GM12878 (cell line): Measurements from ENCODE around the gene EDN3. TPM values are rescaled to one million over a fixed set of nuclear protein-coding genes. Genes with fewer than 3 reads are reported as not detected.

Experiments
- ATAC-seq: fragments of 200-7000 bp; cut with Tn5 transposase; 3 replicates; pipeline ENCODE4 v1.9.1; 2020; ENCODE audit warnings: mild to moderate bottlenecking, moderate library complexity
- BruUV-seq: library from RNA; stranded (reverse); fragments of 400-500 nt; replicated peaks from 2 replicates; lab custom pipeline; 2021; lab: Mats Ljungman, UMichigan
- CTCF ChIA-PET: fragments of 300-600 bp; sonication (Branson Sonifier 250); formaldehyde crosslinking; extraction: SDS; loops from one replicate; lab custom pipeline; 2021; ENCODE audit warnings: inconsistent platforms; lab: Yijun Ruan, JAX
- POLR2A ChIA-PET: fragments of 350-600 bp; formaldehyde crosslinking; extraction: SDS; loops from one replicate; lab custom pipeline; 2021; ENCODE audit warnings: inconsistent platforms; lab: Charles Lee
- RAD21 ChIA-PET: fragments of 300-600 bp; sonication (Branson Sonifier 250); formaldehyde crosslinking; loops from one replicate; lab custom pipeline; 2023; ENCODE audit warnings: antibody characterized with exemption; ENCODE audit not compliant: unreplicated experiment; lab: Charles Lee
- SMC1A ChIA-PET: fragments of 300-600 bp; sonication (Branson Sonifier 250); formaldehyde crosslinking; loops from one replicate; lab custom pipeline; 2023; ENCODE audit not compliant: unreplicated experiment, uncharacterized antibody; lab: Charles Lee
- DNase-seq: peaks from one replicate; pipeline ENCODE4 v3.0.0-alpha.2; 2011; ENCODE audit warnings: low read depth, low spot score
- FAIRE-seq: peaks from 3 replicates; lab custom pipeline; 2011; peaks lifted over from hg19 to GRCh38; lab: Jason Lieb, UNC
- H2AFZ ChIP-seq: 2 replicates; pipeline ENCODE4 v1.6.0; 2011; ENCODE audit warnings: low read depth, low read length, control low read depth; ENCODE audit not compliant: control insufficient read depth
- H3K27ac ChIP-seq: 2 replicates; pipeline ENCODE4 v1.5.1; 2011; ENCODE audit warnings: control low read depth; ENCODE audit not compliant: control insufficient read depth, insufficient read depth
- H3K27me3 ChIP-seq, 2 experiments: replicated peaks in 1 of 2; 2 replicates each; pipeline versions ENCODE4 v1.6.0 to v1.6.1; 2011; ENCODE audit warnings: low read length in 1 of 2; ENCODE audit not compliant: control insufficient read depth in 2 of 2, insufficient read depth in 2 of 2
- H3K36me3 ChIP-seq, 2 experiments: 2 replicates each; pipeline ENCODE4 v1.5.1; 2011; ENCODE audit warnings: low read length in 1 of 2; ENCODE audit not compliant: control insufficient read depth in 2 of 2, insufficient read depth in 2 of 2
- H3K4me1 ChIP-seq: 2 replicates; pipeline ENCODE4 v1.6.1; 2011; ENCODE audit warnings: mild to moderate bottlenecking, low read length, moderate library complexity, mixed read lengths; ENCODE audit not compliant: control insufficient read depth, insufficient read depth
- H3K4me2 ChIP-seq: 2 replicates; pipeline ENCODE4 v1.6.0; 2011; ENCODE audit warnings: control low read depth; ENCODE audit not compliant: control insufficient read depth, insufficient read depth
- H3K4me3 ChIP-seq: fragments of 200-600 bp; sonication (generic); 2 replicates; pipeline ENCODE4 v1.5.1; 2016
- H3K79me2 ChIP-seq: 2 replicates; pipeline ENCODE4 v1.6.0; 2011; ENCODE audit warnings: low read length; ENCODE audit not compliant: control insufficient read depth, insufficient read depth
- H3K9ac ChIP-seq: 2 replicates; pipeline ENCODE4 v1.8.0; 2011; ENCODE audit warnings: low read length, control low read depth, mixed read lengths; ENCODE audit not compliant: control insufficient read depth, insufficient read depth
- H3K9me3 ChIP-seq: replicated peaks from 3 replicates; pipeline ENCODE4 v1.5.1; 2011; ENCODE audit warnings: mild to moderate bottlenecking, low read length; ENCODE audit not compliant: control insufficient read depth, insufficient read depth
- H4K20me1 ChIP-seq: 2 replicates; pipeline ENCODE4 v1.6.0; 2011; ENCODE audit not compliant: control insufficient read depth, insufficient read depth
- BRCA1 ChIP-seq: IDR thresholded peaks from 2 replicates; pipeline ENCODE4 v1.6.1; 2011; ENCODE audit warnings: low read depth, low read length, improper control_type of control experiment
- CBX3 ChIP-seq: fragments of 200-600 bp; sonication (generic); IDR thresholded peaks from 2 replicates; pipeline ENCODE4 v1.6.1; 2016; ENCODE audit warnings: low read depth, borderline replicate concordance
- EP300 ChIP-seq, 2 experiments: fragments of 150-350 bp in 1 of 2; IDR thresholded peaks; 2 replicates each; pipeline ENCODE4 v1.6.1; 2011 to 2012; ENCODE audit warnings: low read depth in 2 of 2, low read length in 2 of 2, borderline replicate concordance in 1 of 2, improper control_type of control experiment in 1 of 2, inconsistent platforms in 1 of 2; ENCODE audit not compliant: control insufficient read depth in 1 of 2
- FOS ChIP-seq: IDR thresholded peaks from 3 replicates; pipeline ENCODE4 v1.6.1; 2011; ENCODE audit warnings: borderline replicate concordance; ENCODE audit not compliant: insufficient read length; ENCODE audit errors: extremely low read depth
- IKZF1 ChIP-seq: fragments of 450-650 bp; conservative IDR thresholded peaks from 2 replicates; pipeline ENCODE4 v1.6.1; 2017; ENCODE audit warnings: antibody characterized with exemption, mild to moderate bottlenecking
- SRF ChIP-seq, 2 experiments: IDR thresholded peaks; 2 replicates each; pipeline ENCODE4 v1.6.1; 2011; ENCODE audit warnings: low read depth in 2 of 2, low read length in 2 of 2, mild to moderate bottlenecking in 1 of 2, moderate library complexity in 1 of 2
- ZBED1 ChIP-seq: IDR thresholded peaks from 2 replicates; pipeline ENCODE4 v1.6.1; 2016; ENCODE audit warnings: borderline replicate concordance
- WGBS: methylation state at CpG from one replicate; pipeline ENCODE4 v1.1.6; 2016; ENCODE audit warnings: low lambda C conversion rate; ENCODE audit not compliant: insufficient replicate concordance, insufficient coverage; ENCODE audit errors: missing lambda C conversion rate; 5-methylcytosine and 5-hydroxymethylcytosine counted together
- in situ Hi-C: fragments of 300-500 bp; cut with MboI; formaldehyde crosslinking; loops from 9 replicates; pipeline ENCODE4 v1.14.3; 2018; ENCODE audit warnings: mixed read lengths
- intact Hi-C: fragments of 100-400 bp; cut with micrococcal nuclease; formaldehyde crosslinking; loops from one replicate; pipeline ENCODE4 v1.14.2; 2022; ENCODE audit not compliant: unreplicated experiment
- polyA plus RNA-seq, 11 experiments: library from polyadenylated mRNA; depleted of rRNA in 4 of 11; unstranded in 6 of 11; stranded (reverse) in 5 of 11; fragments of >200 nt; fragmentation: Nextera tagmentation in 4 of 11; fragmentation: Illumina TruSeq in 1 of 11; extraction: Ambion mirVana in 4 of 11; extraction: Trizol in 1 of 11; gene quantifications; 1 replicate in 1 of 11; 2 replicates in 10 of 11; pipeline versions ENCODE4 v1.2.1 to v1.2.3, GENCODE V29; 2011 to 2016; ENCODE audit warnings: inconsistent platforms in 2 of 11, missing spikeins in 2 of 11, low read depth in 1 of 11
- total RNA-seq, 4 experiments: library from RNA; depleted of rRNA in 3 of 4; stranded (reverse); fragments of >200 nt in 3 of 4; fragmentation: Illumina TruSeq in 1 of 4; extraction: Trizol in 1 of 4; gene quantifications; 2 replicates each; pipeline versions ENCODE4 v1.2.1 to v1.2.3, GENCODE V29; 2013 to 2021
- TF ChIP-seq, protein P1 (sequence below): fragments of 450-650 bp; IDR thresholded peaks from 2 replicates; pipeline ENCODE4 v1.6.1; 2018; ENCODE audit warnings: mild to moderate bottlenecking, low read depth, moderate library complexity; ENCODE audit not compliant: partially characterized antibody
- TF ChIP-seq, protein P2 (sequence below): fragments of 450-650 bp; IDR thresholded peaks from 2 replicates; pipeline ENCODE4 v1.6.1; 2016; ENCODE audit warnings: mild to moderate bottlenecking, moderate library complexity, borderline replicate concordance
- TF ChIP-seq, protein P3 (sequence below): fragments of 450-650 bp; IDR thresholded peaks from 2 replicates; pipeline ENCODE4 v1.6.1; 2017; ENCODE audit warnings: mild to moderate bottlenecking

EDN3 gene
- total and polyA plus RNA-seq, 10 of the 15 experiments (the other 5 are each of a cell fraction or from before 2014, with no cell fraction given), result not detected

DNA sequence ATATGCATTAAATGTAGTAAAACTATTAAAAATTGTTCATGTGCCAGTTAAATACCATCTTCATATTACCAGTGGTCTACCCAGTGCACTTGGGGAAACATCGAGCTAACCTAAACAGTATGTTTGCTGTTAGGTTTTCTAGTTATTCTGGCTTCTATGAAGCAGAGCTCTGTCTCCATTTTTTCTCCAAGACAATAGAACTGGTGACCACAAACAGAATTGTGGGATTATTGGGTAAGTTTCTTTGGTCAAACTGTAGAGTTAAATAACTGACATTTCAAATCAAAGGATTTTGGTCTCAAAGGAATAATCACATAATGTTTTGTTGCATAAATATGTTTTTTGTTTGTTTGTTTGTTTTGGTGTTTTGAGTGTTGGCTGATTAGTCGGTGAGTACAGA, 40.5 kb upstream of the EDN3 start:
- ChIA-PET RAD21 (no interaction called here), CTCF (interaction anchor here (0.9 kb wide), 1 partner anchor 51 kb away, joined by 3 read pairs; no protein-coding TSS in a partner anchor), SMC1A (no interaction called here)
- H3K4me1 ChIP-seq, result no peaks in the 10 kb centered on the region
- no peak overlapping the region for H3K9ac ChIP-seq
- H3K4me3 ChIP-seq, result no peak overlapping the region
- WGBS, result 36% methylated on average over 2 of the region's 2 CpGs
- FAIRE-seq (no peak), ATAC-seq (no peak), DNase-seq (no peak)
- H3K36me3 ChIP-seq, result no peaks in the 10 kb centered on the region
- BruUV-seq, result no TSS peak
- H3K27ac ChIP-seq, result no peak overlapping the region
- H3K9me3 ChIP-seq, result no peaks in the 10 kb centered on the region
- H3K79me2 ChIP-seq, result no peaks in the 10 kb centered on the region
- H3K27me3 ChIP-seq, result no peaks in the 10 kb centered on the region; a peak in 1 of 4 replicates
- H4K20me1 ChIP-seq, result no peaks in the 10 kb centered on the region
- in situ Hi-C loops, result no loop called here
- TF ChIP-seq BRCA1, result no peak
- TF ChIP-seq SRF (IDR thresholded peaks at IDR 0.05; ENCODE audit: low read depth in 2 of 2, low read length in 2 of 2), result no peak
- no peak for TF ChIP-seq EP300 (IDR thresholded peaks at IDR 0.05; ENCODE audit: borderline replicate concordance in 1 of 2, control insufficient read depth in 1 of 2, low read depth in 2 of 2, low read length in 2 of 2)
- TF ChIP-seq, protein P1, sequence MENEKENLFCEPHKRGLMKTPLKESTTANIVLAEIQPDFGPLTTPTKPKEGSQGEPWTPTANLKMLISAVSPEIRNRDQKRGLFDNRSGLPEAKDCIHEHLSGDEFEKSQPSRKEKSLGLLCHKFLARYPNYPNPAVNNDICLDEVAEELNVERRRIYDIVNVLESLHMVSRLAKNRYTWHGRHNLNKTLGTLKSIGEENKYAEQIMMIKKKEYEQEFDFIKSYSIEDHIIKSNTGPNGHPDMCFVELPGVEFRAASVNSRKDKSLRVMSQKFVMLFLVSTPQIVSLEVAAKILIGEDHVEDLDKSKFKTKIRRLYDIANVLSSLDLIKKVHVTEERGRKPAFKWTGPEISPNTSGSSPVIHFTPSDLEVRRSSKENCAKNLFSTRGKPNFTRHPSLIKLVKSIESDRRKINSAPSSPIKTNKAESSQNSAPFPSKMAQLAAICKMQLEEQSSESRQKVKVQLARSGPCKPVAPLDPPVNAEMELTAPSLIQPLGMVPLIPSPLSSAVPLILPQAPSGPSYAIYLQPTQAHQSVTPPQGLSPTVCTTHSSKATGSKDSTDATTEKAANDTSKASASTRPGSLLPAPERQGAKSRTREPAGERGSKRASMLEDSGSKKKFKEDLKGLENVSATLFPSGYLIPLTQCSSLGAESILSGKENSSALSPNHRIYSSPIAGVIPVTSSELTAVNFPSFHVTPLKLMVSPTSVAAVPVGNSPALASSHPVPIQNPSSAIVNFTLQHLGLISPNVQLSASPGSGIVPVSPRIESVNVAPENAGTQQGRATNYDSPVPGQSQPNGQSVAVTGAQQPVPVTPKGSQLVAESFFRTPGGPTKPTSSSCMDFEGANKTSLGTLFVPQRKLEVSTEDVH, result no peak
- TF ChIP-seq IKZF1, result no peak
- TF ChIP-seq, protein P2, sequence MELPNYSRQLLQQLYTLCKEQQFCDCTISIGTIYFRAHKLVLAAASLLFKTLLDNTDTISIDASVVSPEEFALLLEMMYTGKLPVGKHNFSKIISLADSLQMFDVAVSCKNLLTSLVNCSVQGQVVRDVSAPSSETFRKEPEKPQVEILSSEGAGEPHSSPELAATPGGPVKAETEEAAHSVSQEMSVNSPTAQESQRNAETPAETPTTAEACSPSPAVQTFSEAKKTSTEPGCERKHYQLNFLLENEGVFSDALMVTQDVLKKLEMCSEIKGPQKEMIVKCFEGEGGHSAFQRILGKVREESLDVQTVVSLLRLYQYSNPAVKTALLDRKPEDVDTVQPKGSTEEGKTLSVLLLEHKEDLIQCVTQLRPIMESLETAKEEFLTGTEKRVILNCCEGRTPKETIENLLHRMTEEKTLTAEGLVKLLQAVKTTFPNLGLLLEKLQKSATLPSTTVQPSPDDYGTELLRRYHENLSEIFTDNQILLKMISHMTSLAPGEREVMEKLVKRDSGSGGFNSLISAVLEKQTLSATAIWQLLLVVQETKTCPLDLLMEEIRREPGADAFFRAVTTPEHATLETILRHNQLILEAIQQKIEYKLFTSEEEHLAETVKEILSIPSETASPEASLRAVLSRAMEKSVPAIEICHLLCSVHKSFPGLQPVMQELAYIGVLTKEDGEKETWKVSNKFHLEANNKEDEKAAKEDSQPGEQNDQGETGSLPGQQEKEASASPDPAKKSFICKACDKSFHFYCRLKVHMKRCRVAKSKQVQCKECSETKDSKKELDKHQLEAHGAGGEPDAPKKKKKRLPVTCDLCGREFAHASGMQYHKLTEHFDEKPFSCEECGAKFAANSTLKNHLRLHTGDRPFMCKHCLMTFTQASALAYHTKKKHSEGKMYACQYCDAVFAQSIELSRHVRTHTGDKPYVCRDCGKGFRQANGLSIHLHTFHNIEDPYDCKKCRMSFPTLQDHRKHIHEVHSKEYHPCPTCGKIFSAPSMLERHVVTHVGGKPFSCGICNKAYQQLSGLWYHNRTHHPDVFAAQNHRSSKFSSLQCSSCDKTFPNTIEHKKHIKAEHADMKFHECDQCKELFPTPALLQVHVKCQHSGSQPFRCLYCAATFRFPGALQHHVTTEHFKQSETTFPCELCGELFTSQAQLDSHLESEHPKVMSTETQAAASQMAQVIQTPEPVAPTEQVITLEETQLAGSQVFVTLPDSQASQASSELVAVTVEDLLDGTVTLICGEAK, result no peak
- TF ChIP-seq CBX3, result no peak
- no peak for TF ChIP-seq FOS
- no peak for TF ChIP-seq ZBED1
- TF ChIP-seq, protein P3, sequence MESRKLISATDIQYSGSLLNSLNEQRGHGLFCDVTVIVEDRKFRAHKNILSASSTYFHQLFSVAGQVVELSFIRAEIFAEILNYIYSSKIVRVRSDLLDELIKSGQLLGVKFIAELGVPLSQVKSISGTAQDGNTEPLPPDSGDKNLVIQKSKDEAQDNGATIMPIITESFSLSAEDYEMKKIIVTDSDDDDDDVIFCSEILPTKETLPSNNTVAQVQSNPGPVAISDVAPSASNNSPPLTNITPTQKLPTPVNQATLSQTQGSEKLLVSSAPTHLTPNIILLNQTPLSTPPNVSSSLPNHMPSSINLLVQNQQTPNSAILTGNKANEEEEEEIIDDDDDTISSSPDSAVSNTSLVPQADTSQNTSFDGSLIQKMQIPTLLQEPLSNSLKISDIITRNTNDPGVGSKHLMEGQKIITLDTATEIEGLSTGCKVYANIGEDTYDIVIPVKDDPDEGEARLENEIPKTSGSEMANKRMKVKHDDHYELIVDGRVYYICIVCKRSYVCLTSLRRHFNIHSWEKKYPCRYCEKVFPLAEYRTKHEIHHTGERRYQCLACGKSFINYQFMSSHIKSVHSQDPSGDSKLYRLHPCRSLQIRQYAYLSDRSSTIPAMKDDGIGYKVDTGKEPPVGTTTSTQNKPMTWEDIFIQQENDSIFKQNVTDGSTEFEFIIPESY, result no peak
- TF ChIP-seq, all 136 proteins: peak for 0
- no peak overlapping the region for H3K4me2 ChIP-seq
- H2AFZ ChIP-seq, result no peak overlapping the region
- POLR2A ChIA-PET, result no interaction called here
- intact Hi-C loops, result no loop called here
